ENCODE data around the gene RIF1.

Gene RIF1

DNA sequence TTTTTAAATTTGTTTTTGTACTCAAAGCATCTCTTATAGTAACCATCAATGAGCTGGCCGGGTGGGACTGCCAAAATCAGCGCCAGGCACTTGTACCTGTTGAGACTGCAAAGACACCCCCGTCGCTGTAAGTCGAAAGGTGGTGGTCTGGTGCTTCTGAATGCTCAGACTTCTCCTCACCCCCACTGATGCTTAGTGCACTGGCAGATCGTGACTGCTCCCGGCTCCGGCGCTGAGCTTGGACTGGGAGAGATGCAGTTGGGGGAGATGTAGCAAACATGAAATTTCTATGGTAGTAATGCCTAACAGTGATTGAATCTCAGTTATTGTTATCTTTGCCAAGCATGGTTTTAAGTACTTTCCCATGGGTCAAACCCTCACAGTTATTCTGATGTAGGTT lies 80.6 kb downstream of the RIF1 start:
- TF ChIP-seq, protein P1, sequence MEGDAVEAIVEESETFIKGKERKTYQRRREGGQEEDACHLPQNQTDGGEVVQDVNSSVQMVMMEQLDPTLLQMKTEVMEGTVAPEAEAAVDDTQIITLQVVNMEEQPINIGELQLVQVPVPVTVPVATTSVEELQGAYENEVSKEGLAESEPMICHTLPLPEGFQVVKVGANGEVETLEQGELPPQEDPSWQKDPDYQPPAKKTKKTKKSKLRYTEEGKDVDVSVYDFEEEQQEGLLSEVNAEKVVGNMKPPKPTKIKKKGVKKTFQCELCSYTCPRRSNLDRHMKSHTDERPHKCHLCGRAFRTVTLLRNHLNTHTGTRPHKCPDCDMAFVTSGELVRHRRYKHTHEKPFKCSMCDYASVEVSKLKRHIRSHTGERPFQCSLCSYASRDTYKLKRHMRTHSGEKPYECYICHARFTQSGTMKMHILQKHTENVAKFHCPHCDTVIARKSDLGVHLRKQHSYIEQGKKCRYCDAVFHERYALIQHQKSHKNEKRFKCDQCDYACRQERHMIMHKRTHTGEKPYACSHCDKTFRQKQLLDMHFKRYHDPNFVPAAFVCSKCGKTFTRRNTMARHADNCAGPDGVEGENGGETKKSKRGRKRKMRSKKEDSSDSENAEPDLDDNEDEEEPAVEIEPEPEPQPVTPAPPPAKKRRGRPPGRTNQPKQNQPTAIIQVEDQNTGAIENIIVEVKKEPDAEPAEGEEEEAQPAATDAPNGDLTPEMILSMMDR (IDR thresholded peaks at IDR 0.05): no peak

DNA sequence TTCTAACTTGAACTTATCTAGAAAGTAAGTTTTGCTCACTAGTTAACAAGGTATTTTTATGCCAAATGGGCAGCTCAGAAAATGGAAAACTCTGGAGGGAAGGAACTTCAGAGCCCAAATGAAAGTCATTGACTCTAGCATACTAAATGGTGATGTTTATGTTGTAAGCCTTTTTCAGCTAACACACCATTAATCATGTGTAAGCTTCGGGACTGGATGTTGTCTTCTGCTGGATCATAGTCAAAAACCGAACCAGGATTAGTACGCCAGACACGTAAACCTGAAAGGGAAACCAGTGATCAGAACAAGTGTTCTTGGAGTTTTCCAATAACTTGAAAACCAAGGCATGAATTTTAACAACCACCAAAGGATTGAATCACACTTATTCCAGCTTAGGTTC lies 81.8 kb downstream of the RIF1 start:
- TF ChIP-seq, protein P1 (IDR thresholded peaks at IDR 0.05): no peak

DNA sequence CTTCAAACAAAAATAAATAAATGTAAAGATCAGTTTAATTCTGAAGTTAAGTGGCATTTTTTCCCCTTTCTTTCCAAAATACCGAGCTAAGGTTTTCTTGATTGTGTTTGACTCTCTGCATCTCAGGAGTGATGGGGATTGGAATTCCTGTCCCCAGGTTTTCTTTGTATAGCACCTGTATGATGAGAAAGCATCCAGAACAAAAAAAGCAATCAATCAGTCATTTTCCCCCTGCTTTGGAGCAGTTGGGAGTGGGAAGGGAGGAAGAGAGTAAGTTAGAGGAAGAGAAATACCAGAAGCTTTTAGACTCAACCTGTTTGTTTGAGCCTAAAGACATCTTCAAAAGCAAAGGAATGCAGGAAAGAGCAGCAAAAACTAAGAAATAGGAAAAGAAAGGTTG lies 88.5 kb downstream of the RIF1 start:
- TF ChIP-seq, protein P1 (IDR thresholded peaks at IDR 0.05): no peak

DNA sequence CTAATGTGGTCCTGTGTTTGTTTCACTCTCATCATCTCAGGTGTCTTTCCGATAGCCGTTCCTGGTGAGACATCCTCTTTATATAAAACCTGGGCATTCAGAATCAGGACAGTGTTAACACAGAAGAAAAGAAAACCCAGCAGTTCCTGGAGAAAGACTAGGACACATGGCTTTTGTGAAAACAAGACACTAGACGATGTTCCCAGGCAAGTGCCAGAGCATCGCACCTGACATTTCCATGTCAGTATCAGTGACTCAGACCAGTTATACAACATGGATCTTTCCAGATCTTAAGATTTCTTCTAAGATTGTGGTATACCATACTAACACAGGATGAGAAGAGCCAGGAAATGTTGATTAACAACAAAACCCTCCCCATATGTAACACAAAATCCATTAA lies 96.5 kb downstream of the RIF1 start:
- TF ChIP-seq, protein P1 (IDR thresholded peaks at IDR 0.05): no peak

DNA sequence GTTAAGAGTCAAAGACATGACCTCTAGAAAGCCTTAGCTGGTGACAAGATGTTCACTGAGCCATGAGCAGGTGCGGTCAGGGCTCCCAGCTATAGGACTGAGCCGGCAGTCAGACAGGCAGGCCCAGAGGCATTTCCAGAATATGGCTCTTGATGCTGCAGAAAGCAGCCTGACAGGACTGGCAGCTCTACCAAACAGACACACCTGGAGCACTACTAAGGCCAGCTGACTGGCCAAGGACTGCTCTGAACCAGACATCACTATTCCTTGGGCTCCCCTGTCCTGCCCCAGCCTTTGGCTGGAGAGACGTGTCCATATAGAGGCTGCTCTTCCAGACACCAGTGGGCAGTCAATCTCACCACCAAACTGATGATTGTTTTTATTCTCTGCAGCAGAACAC lies 98.8 kb downstream of the RIF1 start:
- TF ChIP-seq, protein P1 (IDR thresholded peaks at IDR 0.05): no peak

DNA sequence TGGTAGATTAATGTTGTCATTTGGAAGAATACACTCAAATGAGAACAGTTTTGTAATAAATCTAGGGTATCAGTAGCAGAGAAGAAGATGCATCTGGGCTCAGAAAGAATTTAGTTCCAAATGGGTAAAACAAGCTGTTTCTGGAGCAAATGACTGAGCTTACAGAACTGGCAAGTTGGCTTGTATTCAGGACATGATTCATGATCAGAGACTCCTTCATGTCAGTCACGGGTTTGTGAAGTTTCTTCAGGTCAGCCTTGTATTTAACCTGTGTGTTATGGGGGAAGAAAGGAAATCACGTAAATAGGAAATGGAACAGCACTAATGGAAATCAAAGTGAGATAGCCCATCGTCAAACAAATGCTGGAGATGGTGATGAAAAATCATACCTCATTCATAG lies 109.1 kb downstream of the RIF1 start:
- TF ChIP-seq, protein P1 (IDR thresholded peaks at IDR 0.05): no peak

DNA sequence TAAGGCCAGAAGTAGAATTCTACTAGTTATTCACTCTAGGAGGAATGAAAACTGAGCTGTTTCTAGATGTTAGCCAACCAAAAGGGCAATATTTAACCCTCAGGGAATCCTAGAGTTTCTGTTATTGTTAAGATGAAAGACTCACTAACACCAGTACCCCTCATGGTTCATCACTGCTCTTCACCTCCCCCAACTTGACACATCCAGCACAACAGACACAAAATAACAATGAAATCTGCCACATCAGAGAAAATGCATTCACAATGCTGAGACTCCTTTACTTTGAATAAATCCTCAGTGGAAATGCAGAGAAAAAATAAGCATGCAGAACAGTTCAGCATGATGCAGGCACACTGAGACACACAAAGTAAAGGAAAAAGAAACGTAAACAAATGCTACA lies 111.3 kb downstream of the RIF1 start:
- TF ChIP-seq, protein P1 (IDR thresholded peaks at IDR 0.05): no peak

DNA sequence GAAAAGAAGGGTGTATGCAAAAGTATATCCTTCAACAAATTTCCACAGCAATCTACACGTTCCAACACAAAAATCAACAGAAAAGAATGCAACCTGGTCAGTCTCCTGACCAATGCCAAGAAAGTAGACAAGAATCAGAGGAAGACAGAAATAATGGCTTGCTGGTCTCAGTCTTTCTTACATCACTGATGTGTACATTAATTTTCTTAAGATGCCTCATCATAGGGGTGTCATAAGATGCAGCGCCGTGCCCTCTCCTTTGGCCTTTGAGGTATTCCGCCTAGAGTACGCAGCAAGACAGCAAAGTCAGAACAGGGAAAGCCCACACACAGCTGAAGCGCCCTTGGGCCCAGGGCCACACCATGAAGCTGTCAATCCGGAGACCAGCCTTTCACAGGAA lies 112.9 kb downstream of the RIF1 start:
- TF ChIP-seq, protein P1 (IDR thresholded peaks at IDR 0.05): no peak
